ENCODE results near the gene FIBIN. TPM values are rescaled to one million over a fixed set of nuclear protein-coding genes. Genes with fewer than 3 reads are reported as not detected.

The FIBIN gene
- total RNA-seq, 1 experiment from 2014 or later: not detected

DNA sequence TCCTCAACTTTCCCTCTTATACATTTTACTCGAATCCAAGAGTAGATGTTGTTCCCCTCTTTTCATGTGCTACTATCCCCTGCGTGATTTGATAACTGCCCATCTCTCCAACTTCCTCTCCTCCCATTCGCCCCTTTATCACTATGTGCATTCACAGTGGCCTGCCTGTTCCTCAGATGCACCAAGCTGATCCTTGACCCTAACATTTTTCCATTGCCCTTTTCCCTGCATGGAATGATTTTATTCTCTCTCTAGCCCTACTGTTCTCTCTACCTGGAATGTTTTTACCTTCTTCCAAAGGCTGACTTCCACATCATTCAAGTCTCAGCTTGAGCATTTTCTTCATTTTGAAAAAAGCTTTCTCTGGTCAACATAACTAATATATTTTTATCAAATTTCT lies 31.0 kb downstream of the FIBIN start:
- Histone ChIP-seq H3K23me2 (ENCODE audit: insufficient read length, low read depth, low read length, poor library complexity, severe bottlenecking) (no peaks in the 10 kb centered on the region), H3K4me1 (ENCODE audit: insufficient read depth, low read length) (no peaks in the 10 kb centered on the region; the same call in 1 of the 2 replicates), H3K18ac (ENCODE audit: insufficient read length, low read depth, low read length) (no peak overlapping the region), H3K4ac (ENCODE audit: low read depth, low read length) (no peak overlapping the region), H3K27me3 (ENCODE audit: insufficient read depth, low read length) (no peaks in the 10 kb centered on the region), H3T11ph (ENCODE audit: low read length) (no peak overlapping the region), H4K5ac (ENCODE audit: insufficient read length, low read depth, low read length) (no peak overlapping the region), H3K9me3 (ENCODE audit: control insufficient read depth, low read depth, low read length) (no peaks in the 10 kb centered on the region), H3K9ac (ENCODE audit: extremely low read depth, insufficient read length, low read length) (no peak overlapping the region), H3K56ac (ENCODE audit: insufficient read length, low read depth, low read length) (no peak overlapping the region), H3K79me2 (ENCODE audit: insufficient read depth, low read length) (no peaks in the 10 kb centered on the region), H4K91ac (ENCODE audit: insufficient read length, low read depth, low read length) (no peak overlapping the region), H4K20me1 (ENCODE audit: control insufficient read depth, insufficient read depth, insufficient read length) (no peaks in the 10 kb centered on the region), H4K8ac (replicated peaks; ENCODE audit: insufficient read length, low read depth, low read length) (no peak overlapping the region), H2BK15ac (ENCODE audit: low read depth, low read length) (no peak overlapping the region), H2BK12ac (ENCODE audit: insufficient read length, low read depth, low read length) (no peak overlapping the region), H3K27ac (ENCODE audit: insufficient read length, low read depth, low read length) (no peak overlapping the region), H3K79me1 (ENCODE audit: insufficient read depth, low read depth, low read length, poor library complexity, severe bottlenecking) (no peaks in the 10 kb centered on the region), H2BK20ac (ENCODE audit: low read depth, low read length, poor library complexity, severe bottlenecking) (no peak overlapping the region), H2BK120ac (ENCODE audit: low read depth, low read length, poor library complexity, severe bottlenecking) (no peak overlapping the region), H3K4me2 (ENCODE audit: insufficient read depth, insufficient read length, low read length) (no peak overlapping the region), H3K14ac (ENCODE audit: insufficient read depth, low read length) (no peak overlapping the region), H2BK5ac (ENCODE audit: insufficient read length, low read length) (no peak overlapping the region), H2AK5ac (ENCODE audit: insufficient read length, low read length) (no peak overlapping the region), H3K23ac (ENCODE audit: insufficient read length, low read depth, low read length) (no peak overlapping the region), H2AFZ (ENCODE audit: low read length) (no peak overlapping the region)
- TF ChIP-seq, protein P1, sequence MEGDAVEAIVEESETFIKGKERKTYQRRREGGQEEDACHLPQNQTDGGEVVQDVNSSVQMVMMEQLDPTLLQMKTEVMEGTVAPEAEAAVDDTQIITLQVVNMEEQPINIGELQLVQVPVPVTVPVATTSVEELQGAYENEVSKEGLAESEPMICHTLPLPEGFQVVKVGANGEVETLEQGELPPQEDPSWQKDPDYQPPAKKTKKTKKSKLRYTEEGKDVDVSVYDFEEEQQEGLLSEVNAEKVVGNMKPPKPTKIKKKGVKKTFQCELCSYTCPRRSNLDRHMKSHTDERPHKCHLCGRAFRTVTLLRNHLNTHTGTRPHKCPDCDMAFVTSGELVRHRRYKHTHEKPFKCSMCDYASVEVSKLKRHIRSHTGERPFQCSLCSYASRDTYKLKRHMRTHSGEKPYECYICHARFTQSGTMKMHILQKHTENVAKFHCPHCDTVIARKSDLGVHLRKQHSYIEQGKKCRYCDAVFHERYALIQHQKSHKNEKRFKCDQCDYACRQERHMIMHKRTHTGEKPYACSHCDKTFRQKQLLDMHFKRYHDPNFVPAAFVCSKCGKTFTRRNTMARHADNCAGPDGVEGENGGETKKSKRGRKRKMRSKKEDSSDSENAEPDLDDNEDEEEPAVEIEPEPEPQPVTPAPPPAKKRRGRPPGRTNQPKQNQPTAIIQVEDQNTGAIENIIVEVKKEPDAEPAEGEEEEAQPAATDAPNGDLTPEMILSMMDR (conservative IDR thresholded peaks at IDR 0.05): no peak
- H3K4me1 Mint-ChIP-seq: peaks cover 7 to 9% of the 10 kb centered on the region in 2 experiments
- WGBS (ENCODE audit: extremely low coverage, insufficient read length, low lambda C conversion rate): no CpG with 5 or more reads among the region's 3 CpGs
- H3K4me3 Mint-ChIP-seq: no peak overlapping the region
- no peaks in the 10 kb centered on the region; a peak in 1 of 7 replicates for H3K36me3 Mint-ChIP-seq (ENCODE audit: insufficient read depth in 1 of 3, low read depth in 3 of 3)
- H3K27ac Mint-ChIP-seq: peak overlapping the region in 1 of 3 experiments; percentile 46; a peak in 1 of 7 replicates
- no peak for DNase-seq
- no peaks in the 10 kb centered on the region; the same call in 1 of the 2 replicates for H3K27me3 Mint-ChIP-seq (ENCODE audit: low read depth)
- no peaks in the 10 kb centered on the region for H3K9me3 Mint-ChIP-seq
